GM12874 (cell line): Measurements from ENCODE around the gene LRRC8E.

Source experiments
- CTCF ChIP-seq: IDR thresholded peaks from 2 replicates; pipeline ENCODE4 v1.5.1; 2011; ENCODE audit warnings: low read depth, mild to moderate bottlenecking, control low read depth, low read length, moderate library complexity; ENCODE audit not compliant: insufficient read depth

The LRRC8E gene

GRCh38 chr19:7925171-7925851 lies 37.0 kb downstream of the LRRC8E start:
- TF ChIP-seq CTCF: peak; percentile 96

- TF ChIP-seq CTCF: no peak
Observed at GRCh38 chr19:7926021-7926726, 37.9 kb downstream of the LRRC8E start, which contains the start of gene CTXN1. Gene CTXN1, minus strand, starts transcription at chr19:7926135. Its CDS starts 597 bp downstream, at chr19:7925538.

GRCh38 chr19:7926727-7927604 lies 38.7 kb downstream of the LRRC8E start:
- TF ChIP-seq CTCF: no peak

GRCh38 chr19:7927605-7928333 lies 39.5 kb downstream of the LRRC8E start:
- TF ChIP-seq CTCF: no peak

GRCh38 chr19:7928334-7928706 lies 40.0 kb downstream of the LRRC8E start:
- TF ChIP-seq CTCF: no peak

- peak; percentile 67 for TF ChIP-seq CTCF
Observed at GRCh38 chr19:7928741-7929701, 40.7 kb downstream of the LRRC8E start.
